Endothelial cell of umbilical vein (primary cell): ENCODE results near the gene COG4.
A peak's percentile ranks its signal among the peaks of the same experiment; 100 is the strongest.

Source experiments
- EZH2 ChIP-seq: IDR thresholded peaks from 2 replicates; pipeline ENCODE4 v1.6.1; 2012; ENCODE audit warnings: borderline replicate concordance, low read depth, mild to moderate bottlenecking, moderate library complexity, low read length, inconsistent platforms; ENCODE audit not compliant: severe bottlenecking
- FOS ChIP-seq: IDR thresholded peaks from 2 replicates; pipeline ENCODE4 v1.6.1; 2011; ENCODE audit warnings: mild to moderate bottlenecking, low read length, moderate library complexity, borderline replicate concordance; ENCODE audit not compliant: insufficient read depth
- JUN ChIP-seq: IDR thresholded peaks from 2 replicates; pipeline ENCODE4 v1.6.1; 2011; ENCODE audit warnings: borderline replicate concordance, low read depth; ENCODE audit not compliant: insufficient read length, insufficient read depth
- MYC ChIP-seq: IDR thresholded peaks from one replicate; pipeline ENCODE4 v1.6.1; 2011; ENCODE audit warnings: mild to moderate bottlenecking, low read depth, low read length
- POLR2A ChIP-seq: IDR thresholded peaks from 2 replicates; pipeline ENCODE4 v1.6.1; 2012; ENCODE audit warnings: low read depth, mild to moderate bottlenecking, control low read depth, low read length
- POLR2AphosphoS5 ChIP-seq: IDR thresholded peaks from 2 replicates; pipeline ENCODE4 v1.6.1; 2012; ENCODE audit warnings: low read depth, mild to moderate bottlenecking, control low read depth, low read length, moderate library complexity; ENCODE audit not compliant: insufficient read depth
- TF ChIP-seq, protein P1 (sequence below), 2 donors: IDR thresholded peaks; 1 replicate in 1 of 2; 2 replicates in 1 of 2; pipeline ENCODE4 v1.5.1; 2011; ENCODE audit warnings: low read length in 2 of 2, mild to moderate bottlenecking in 2 of 2, moderate library complexity in 2 of 2, control low read depth in 1 of 2, inconsistent platforms in 1 of 2, low read depth in 1 of 2; ENCODE audit not compliant: insufficient read depth in 1 of 2; ENCODE audit errors: extremely low read depth in 1 of 2
- TF ChIP-seq, protein P2 (sequence below): IDR thresholded peaks from 2 replicates; pipeline ENCODE4 v1.6.1; 2011; ENCODE audit not compliant: insufficient read depth, insufficient read length

DNA sequence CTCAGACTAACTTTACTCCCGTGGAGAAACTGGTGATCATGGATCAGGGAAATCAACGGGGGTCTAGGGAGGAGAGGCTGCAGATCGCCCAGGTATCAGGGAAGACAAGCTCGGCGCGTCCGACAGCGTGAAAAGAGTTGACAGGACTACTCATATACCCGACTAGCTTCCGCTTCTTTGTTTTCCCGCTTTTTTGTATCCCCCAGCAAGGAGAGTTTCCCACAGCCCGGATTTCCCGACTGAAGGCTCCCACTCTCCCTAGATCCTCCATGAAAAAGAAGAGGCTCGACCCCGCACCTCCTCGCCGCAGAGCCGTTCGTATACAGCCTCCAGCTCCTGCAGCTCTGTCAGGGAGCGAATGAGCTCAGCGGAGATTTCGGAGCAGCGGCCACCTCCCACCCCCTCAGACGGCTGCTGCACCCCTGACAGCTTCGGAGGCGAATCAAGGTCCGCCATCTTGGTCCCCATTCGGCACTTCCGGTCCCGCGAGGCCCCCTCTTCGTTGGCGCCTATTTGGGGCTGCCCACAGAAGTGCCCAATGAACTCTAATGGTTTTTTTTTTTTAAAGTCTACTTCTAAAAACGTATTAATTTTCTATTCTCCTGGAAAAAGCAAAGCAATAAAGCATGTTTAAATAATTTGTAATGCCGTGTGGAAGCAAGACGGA, at the start of gene COG4:
- TF ChIP-seq, protein P1, sequence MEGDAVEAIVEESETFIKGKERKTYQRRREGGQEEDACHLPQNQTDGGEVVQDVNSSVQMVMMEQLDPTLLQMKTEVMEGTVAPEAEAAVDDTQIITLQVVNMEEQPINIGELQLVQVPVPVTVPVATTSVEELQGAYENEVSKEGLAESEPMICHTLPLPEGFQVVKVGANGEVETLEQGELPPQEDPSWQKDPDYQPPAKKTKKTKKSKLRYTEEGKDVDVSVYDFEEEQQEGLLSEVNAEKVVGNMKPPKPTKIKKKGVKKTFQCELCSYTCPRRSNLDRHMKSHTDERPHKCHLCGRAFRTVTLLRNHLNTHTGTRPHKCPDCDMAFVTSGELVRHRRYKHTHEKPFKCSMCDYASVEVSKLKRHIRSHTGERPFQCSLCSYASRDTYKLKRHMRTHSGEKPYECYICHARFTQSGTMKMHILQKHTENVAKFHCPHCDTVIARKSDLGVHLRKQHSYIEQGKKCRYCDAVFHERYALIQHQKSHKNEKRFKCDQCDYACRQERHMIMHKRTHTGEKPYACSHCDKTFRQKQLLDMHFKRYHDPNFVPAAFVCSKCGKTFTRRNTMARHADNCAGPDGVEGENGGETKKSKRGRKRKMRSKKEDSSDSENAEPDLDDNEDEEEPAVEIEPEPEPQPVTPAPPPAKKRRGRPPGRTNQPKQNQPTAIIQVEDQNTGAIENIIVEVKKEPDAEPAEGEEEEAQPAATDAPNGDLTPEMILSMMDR (IDR thresholded peaks at IDR 0.05; ENCODE audit: extremely low read depth in 1 of 2, insufficient read depth in 1 of 2, low read depth in 1 of 2, low read length in 2 of 2), result no peak
- peak; percentile 83 for TF ChIP-seq POLR2A
- TF ChIP-seq, protein P2, sequence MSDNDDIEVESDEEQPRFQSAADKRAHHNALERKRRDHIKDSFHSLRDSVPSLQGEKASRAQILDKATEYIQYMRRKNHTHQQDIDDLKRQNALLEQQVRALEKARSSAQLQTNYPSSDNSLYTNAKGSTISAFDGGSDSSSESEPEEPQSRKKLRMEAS, result no peak
- TF ChIP-seq JUN, result no peak
- TF ChIP-seq EZH2, result no peak
- peak; percentile 90 for TF ChIP-seq POLR2AphosphoS5
- no peak for TF ChIP-seq MYC
- no peak for TF ChIP-seq FOS
